ENCODE results near the gene RIN3. TPM values are rescaled to one million over a fixed set of nuclear protein-coding genes. Genes with fewer than 3 reads are reported as not detected.
A peak's percentile ranks its signal among the peaks of the same experiment; 100 is the strongest.

The RIN3 gene
- total and polyA plus RNA-seq, 7 experiments from 2014 or later: 27.2 to 182 (median 114) TPM

- Histone ChIP-seq H3K9me3 (ENCODE audit: control insufficient read depth in 2 of 3, low read length in 3 of 3) (no peaks in the 10 kb centered on the region), H3K36me3 (ENCODE audit: control insufficient read depth in 2 of 3, insufficient read depth in 3 of 3, low read length in 3 of 3) (no peaks in the 10 kb centered on the region), H3K4me1 (ENCODE audit: control insufficient read depth in 2 of 2, insufficient read depth in 2 of 2, low read length in 2 of 2) (peaks cover 0 to 8% of the 10 kb centered on the region in 2 donors), H3K27ac (ENCODE audit: low read depth, low read length) (no peak overlapping the region), H3K4me3 (ENCODE audit: low read length) (no peak overlapping the region), H3K27me3 (ENCODE audit: control insufficient read depth in 2 of 2, insufficient read depth in 2 of 2, low read length in 2 of 2) (no peaks in the 10 kb centered on the region)
- CTCF ChIA-PET: no interaction called here
- Mint-ChIP-seq H3K4me3 (no peak overlapping the region), H3K27me3 (peaks cover 0 to 30% (median 0%) of the 10 kb centered on the region in 5 donors), H3K4me1 (peaks cover 4 to 24% (median 11%) of the 10 kb centered on the region in 7 donors), H3K27ac (no peak overlapping the region), H3K36me3 (peaks cover 0 to 3% (median 0%) of the 10 kb centered on the region in 5 donors), H3K9me3 (no peaks in the 10 kb centered on the region)
- intact Hi-C loops (cut with micrococcal nuclease): no loop called here
- POLR2A ChIA-PET: interaction anchor here (1.4 kb wide), 1 partner anchor 29 kb away, joined by 3 read pairs; no protein-coding TSS in a partner anchor
- ATAC-seq (no peak), DNase-seq (no peak)
Measured at GRCh38 chr14:92505826-92506225, 7.8 kb upstream of the RIN3 start.

GRCh38 chr14:92506231-92506630 lies 7.3 kb upstream of the RIN3 start:
- H3K36me3 ChIP-seq (ENCODE audit: control insufficient read depth in 2 of 3, insufficient read depth in 3 of 3, low read length in 3 of 3): no peaks in the 10 kb centered on the region
- no peaks in the 10 kb centered on the region for H3K27me3 ChIP-seq (ENCODE audit: control insufficient read depth in 2 of 2, insufficient read depth in 2 of 2, low read length in 2 of 2)
- no peak overlapping the region for H3K27ac ChIP-seq (ENCODE audit: low read depth, low read length)
- POLR2A ChIA-PET: no interaction called here
- CTCF ChIA-PET: no interaction called here
- Mint-ChIP-seq H3K4me3 (no peak overlapping the region), H3K4me1 (peaks cover 4 to 24% (median 11%) of the 10 kb centered on the region in 7 donors), H3K27me3 (peaks cover 0 to 33% (median 0%) of the 10 kb centered on the region in 5 donors), H3K9me3 (no peaks in the 10 kb centered on the region), H3K27ac (no peak overlapping the region), H3K36me3 (peaks cover 0 to 3% (median 0%) of the 10 kb centered on the region in 5 donors)
- intact Hi-C loops (cut with micrococcal nuclease): no loop called here
- ATAC-seq: no peak
- peaks cover 0 to 8% of the 10 kb centered on the region in 2 donors for H3K4me1 ChIP-seq (ENCODE audit: control insufficient read depth in 2 of 2, insufficient read depth in 2 of 2, low read length in 2 of 2)
- no peak overlapping the region for H3K4me3 ChIP-seq (ENCODE audit: low read length)
- no peak for DNase-seq
- H3K9me3 ChIP-seq (ENCODE audit: control insufficient read depth in 2 of 3, low read length in 3 of 3): no peaks in the 10 kb centered on the region

GRCh38 chr14:92507174-92507768 lies 6.3 kb upstream of the RIN3 start:
- ChIA-PET POLR2A (no interaction called here), CTCF (no interaction called here)
- no peaks in the 10 kb centered on the region for H3K27me3 ChIP-seq (ENCODE audit: control insufficient read depth in 2 of 2, insufficient read depth in 2 of 2, low read length in 2 of 2)
- Mint-ChIP-seq H3K4me3 (no peak overlapping the region), H3K27ac (peak overlapping the region in 1 of 9 donors; percentile 77), H3K9me3 (no peaks in the 10 kb centered on the region), H3K36me3 (peaks cover 0 to 3% (median 0%) of the 10 kb centered on the region in 5 donors), H3K4me1 (peaks cover 5 to 26% (median 14%) of the 10 kb centered on the region in 7 donors), H3K27me3 (peaks cover 0 to 37% (median 0%) of the 10 kb centered on the region in 5 donors)
- H3K4me1 ChIP-seq (ENCODE audit: control insufficient read depth in 2 of 2, insufficient read depth in 2 of 2, low read length in 2 of 2): peaks cover 0 to 8% of the 10 kb centered on the region in 2 donors
- H3K27ac ChIP-seq (ENCODE audit: low read depth, low read length): no peak overlapping the region
- ATAC-seq: peak; percentile 72
- H3K4me3 ChIP-seq (ENCODE audit: low read length): no peak overlapping the region
- no peaks in the 10 kb centered on the region for H3K36me3 ChIP-seq (ENCODE audit: control insufficient read depth in 2 of 3, insufficient read depth in 3 of 3, low read length in 3 of 3)
- H3K9me3 ChIP-seq (ENCODE audit: control insufficient read depth in 2 of 3, low read length in 3 of 3): no peaks in the 10 kb centered on the region
- intact Hi-C loops (cut with micrococcal nuclease): no loop called here
- DNase-seq: no peak

GRCh38 chr14:92510972-92511371 lies 2.6 kb upstream of the RIN3 start:
- H3K27ac Mint-ChIP-seq: no peak overlapping the region
- intact Hi-C loops (cut with micrococcal nuclease): loop anchor here (5.0 kb wide), 3 partner anchors 36 to 171 kb away; no protein-coding TSS in a partner anchor
- POLR2A ChIA-PET: interaction anchor here (0.9 kb wide), 1 partner anchor 27 kb away, joined by 3 read pairs; no protein-coding TSS in a partner anchor

GRCh38 chr14:92511453-92512238 lies 1.9 kb upstream of the RIN3 start:
- intact Hi-C loops (cut with micrococcal nuclease): loop anchor here (5.0 kb wide), 3 partner anchors 36 to 171 kb away; no protein-coding TSS in a partner anchor
- Mint-ChIP-seq H3K36me3 (peaks cover 0 to 2% (median 0%) of the 10 kb centered on the region in 5 donors), H3K27me3 (peaks cover 0 to 55% (median 0%) of the 10 kb centered on the region in 5 donors), H3K27ac (peak overlapping the region in 3 of 9 donors; percentile 28 to 60 (median 33)), H3K4me1 (peaks cover 10 to 43% (median 25%) of the 10 kb centered on the region in 7 donors), H3K9me3 (no peaks in the 10 kb centered on the region), H3K4me3 (peak overlapping the region in 5 of 10 donors; percentile 32 to 85 (median 73))
- ChIA-PET CTCF (no interaction called here), POLR2A (interaction anchor here (0.5 to 0.9 kb wide), 2 partner anchors 27 to 1920 kb away, joined by 3 read pairs; no protein-coding TSS in a partner anchor)
- no peak for ATAC-seq
- H3K27me3 ChIP-seq (ENCODE audit: control insufficient read depth in 2 of 2, insufficient read depth in 2 of 2, low read length in 2 of 2): no peaks in the 10 kb centered on the region
- H3K36me3 ChIP-seq (ENCODE audit: control insufficient read depth in 2 of 3, insufficient read depth in 3 of 3, low read length in 3 of 3): no peaks in the 10 kb centered on the region
- peaks cover 18 to 27% of the 10 kb centered on the region in 2 donors for H3K4me1 ChIP-seq (ENCODE audit: control insufficient read depth in 2 of 2, insufficient read depth in 2 of 2, low read length in 2 of 2)
- H3K9me3 ChIP-seq (ENCODE audit: control insufficient read depth in 2 of 3, low read length in 3 of 3): no peaks in the 10 kb centered on the region
- no peak for DNase-seq
- no peak overlapping the region for H3K4me3 ChIP-seq (ENCODE audit: low read length)
- H3K27ac ChIP-seq (ENCODE audit: low read depth, low read length): no peak overlapping the region

More at GRCh38 chr14:92510972-92511371, 2.6 kb upstream of the RIN3 start:
- Histone ChIP-seq H3K9me3 (ENCODE audit: control insufficient read depth in 2 of 3, low read length in 3 of 3) (no peaks in the 10 kb centered on the region), H3K4me1 (ENCODE audit: control insufficient read depth in 2 of 2, insufficient read depth in 2 of 2, low read length in 2 of 2) (peaks cover 13 to 20% of the 10 kb centered on the region in 2 donors), H3K36me3 (ENCODE audit: control insufficient read depth in 2 of 3, insufficient read depth in 3 of 3, low read length in 3 of 3) (no peaks in the 10 kb centered on the region), H3K4me3 (ENCODE audit: low read length) (no peak overlapping the region), H3K27ac (ENCODE audit: low read depth, low read length) (no peak overlapping the region), H3K27me3 (ENCODE audit: control insufficient read depth in 2 of 2, insufficient read depth in 2 of 2, low read length in 2 of 2) (no peaks in the 10 kb centered on the region)
- peaks cover 0 to 54% (median 0%) of the 10 kb centered on the region in 5 donors for H3K27me3 Mint-ChIP-seq
- peaks cover 10 to 42% (median 25%) of the 10 kb centered on the region in 7 donors for H3K4me1 Mint-ChIP-seq
- H3K9me3 Mint-ChIP-seq: no peaks in the 10 kb centered on the region
- ATAC-seq (no peak), DNase-seq (no peak)
- H3K36me3 Mint-ChIP-seq: peaks cover 0 to 2% (median 0%) of the 10 kb centered on the region in 5 donors
- peak overlapping the region in 1 of 10 donors; percentile 21 for H3K4me3 Mint-ChIP-seq
- CTCF ChIA-PET: no interaction called here

GRCh38 chr14:92512807-92513203 lies 776 bp upstream of the RIN3 start:
- peak overlapping the region in 6 of 9 donors; percentile 14 to 60 (median 40) for H3K27ac Mint-ChIP-seq
- POLR2A ChIA-PET: no interaction called here
- peak overlapping the region; percentile 76 for H3K4me3 ChIP-seq (ENCODE audit: low read length)

More at GRCh38 chr14:92512807-92513203, 776 bp upstream of the RIN3 start:
- DNase-seq (no peak), ATAC-seq (no peak)
- intact Hi-C loops (cut with micrococcal nuclease): loop anchor here (1.0 to 5.0 kb wide), 4 partner anchors 34 to 169 kb away; no protein-coding TSS in a partner anchor
- peaks cover 21 to 39% of the 10 kb centered on the region in 2 donors for H3K4me1 ChIP-seq (ENCODE audit: control insufficient read depth in 2 of 2, insufficient read depth in 2 of 2, low read length in 2 of 2)
- Mint-ChIP-seq H3K4me1 (peaks cover 17 to 46% (median 28%) of the 10 kb centered on the region in 7 donors), H3K27me3 (peaks cover 0 to 65% (median 0%) of the 10 kb centered on the region in 5 donors), H3K36me3 (peaks cover 0 to 2% (median 0%) of the 10 kb centered on the region in 5 donors), H3K9me3 (no peaks in the 10 kb centered on the region), H3K4me3 (peak overlapping the region; percentile 48 to 85 (median 73))
- no peaks in the 10 kb centered on the region for H3K36me3 ChIP-seq (ENCODE audit: control insufficient read depth in 2 of 3, insufficient read depth in 3 of 3, low read length in 3 of 3)
- no peaks in the 10 kb centered on the region for H3K9me3 ChIP-seq (ENCODE audit: control insufficient read depth in 2 of 3, low read length in 3 of 3)
- CTCF ChIA-PET: interaction anchor here (0.7 to 0.8 kb wide), 2 partner anchors 11 to 101 kb away, joined by 3 read pairs; no protein-coding TSS in a partner anchor
- peak overlapping the region; percentile 67 for H3K27ac ChIP-seq (ENCODE audit: low read depth, low read length)
- H3K27me3 ChIP-seq (ENCODE audit: control insufficient read depth in 2 of 2, insufficient read depth in 2 of 2, low read length in 2 of 2): no peaks in the 10 kb centered on the region

Measured in naive thymus-derived CD4-positive, alpha-beta T cell (primary cell).